Measurements from ENCODE around the gene PRKD2. TPM values are rescaled to one million over a fixed set of nuclear protein-coding genes. Genes with fewer than 3 reads are reported as not detected.
"Not testable (repeated sequence)": the region's sequence is repeated elsewhere in the genome, so short reads cannot be mapped to it uniquely, and the experiment has no call there.

Gene PRKD2
- total RNA-seq, 4 donors from 2014 or later, result 52.6 to 120 (median 66.7) TPM

DNA sequence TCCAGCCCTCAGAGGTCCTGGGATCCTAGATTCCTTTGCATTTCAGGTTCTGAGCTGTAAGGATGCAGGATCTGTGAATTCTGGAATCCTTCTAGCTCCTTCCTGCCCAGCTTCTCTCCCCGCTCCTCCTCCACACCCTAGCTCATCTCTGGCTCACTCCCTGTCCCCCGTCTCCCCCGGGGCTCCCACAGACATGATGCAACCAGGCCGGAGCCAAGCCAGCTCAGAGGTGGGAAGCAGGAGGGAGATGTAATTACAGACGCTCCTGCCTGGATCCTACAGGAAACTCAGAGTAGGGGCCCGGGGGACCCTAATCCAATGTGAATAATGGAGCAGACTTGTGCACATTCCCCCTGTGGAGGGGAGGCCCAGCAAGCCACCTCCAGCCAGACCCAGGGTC lies 85.4 kb downstream of the PRKD2 start:
- no peak for TF ChIP-seq POLR2A (IDR thresholded peaks at IDR 0.05)
- TF ChIP-seq, protein P1, sequence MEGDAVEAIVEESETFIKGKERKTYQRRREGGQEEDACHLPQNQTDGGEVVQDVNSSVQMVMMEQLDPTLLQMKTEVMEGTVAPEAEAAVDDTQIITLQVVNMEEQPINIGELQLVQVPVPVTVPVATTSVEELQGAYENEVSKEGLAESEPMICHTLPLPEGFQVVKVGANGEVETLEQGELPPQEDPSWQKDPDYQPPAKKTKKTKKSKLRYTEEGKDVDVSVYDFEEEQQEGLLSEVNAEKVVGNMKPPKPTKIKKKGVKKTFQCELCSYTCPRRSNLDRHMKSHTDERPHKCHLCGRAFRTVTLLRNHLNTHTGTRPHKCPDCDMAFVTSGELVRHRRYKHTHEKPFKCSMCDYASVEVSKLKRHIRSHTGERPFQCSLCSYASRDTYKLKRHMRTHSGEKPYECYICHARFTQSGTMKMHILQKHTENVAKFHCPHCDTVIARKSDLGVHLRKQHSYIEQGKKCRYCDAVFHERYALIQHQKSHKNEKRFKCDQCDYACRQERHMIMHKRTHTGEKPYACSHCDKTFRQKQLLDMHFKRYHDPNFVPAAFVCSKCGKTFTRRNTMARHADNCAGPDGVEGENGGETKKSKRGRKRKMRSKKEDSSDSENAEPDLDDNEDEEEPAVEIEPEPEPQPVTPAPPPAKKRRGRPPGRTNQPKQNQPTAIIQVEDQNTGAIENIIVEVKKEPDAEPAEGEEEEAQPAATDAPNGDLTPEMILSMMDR (IDR thresholded peaks at IDR 0.05), result no peak
- intact Hi-C loops (cut with DNase I; ENCODE audit: low total_unique reads), result no loop called here
- WGBS, 2 donors, result 32 to 36% methylated on average over 6 of the region's 6 CpGs
- peak in 1 of 2 donors; percentile 92 for DNase-seq (ENCODE audit: low spot score in 2 of 2)
- H3K4me3 ChIP-seq (ENCODE audit: low read depth, poor library complexity, severe bottlenecking), result no peak overlapping the region

DNA sequence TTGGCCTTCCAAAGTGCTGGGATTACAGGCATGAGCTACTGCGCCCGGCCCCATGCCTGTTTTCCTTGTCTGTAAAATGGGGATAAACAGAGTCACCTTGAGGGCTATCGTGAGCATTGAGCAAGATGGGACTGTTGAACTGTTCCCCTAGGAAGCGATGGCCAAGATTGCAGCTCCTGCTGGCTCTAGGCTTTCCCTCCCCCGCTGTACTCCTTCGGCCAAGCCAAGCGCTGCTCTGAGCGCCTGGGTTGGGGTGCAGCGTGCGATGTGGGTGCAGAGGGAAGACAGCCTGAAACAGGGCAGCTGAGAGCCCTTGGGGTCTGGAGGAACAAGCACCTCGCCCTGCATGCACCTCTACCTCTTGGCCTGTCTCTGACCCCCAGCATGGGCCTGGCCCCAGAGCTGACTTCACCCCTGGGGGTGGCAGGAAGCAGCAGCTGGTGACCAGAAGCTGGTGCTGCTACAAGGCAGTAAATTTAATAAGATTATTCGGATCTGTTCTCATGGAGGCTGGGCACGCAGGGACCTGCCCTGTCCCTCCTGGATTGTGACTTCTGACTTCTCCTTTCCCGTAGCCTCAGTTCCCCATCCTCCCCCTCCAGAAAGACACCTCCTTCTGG lies 86.2 kb downstream of the PRKD2 start:
- 70 to 71% methylated on average over 12 to 14 of the region's 14 CpGs for WGBS, 2 donors
- no peak for DNase-seq (ENCODE audit: low spot score in 2 of 2)
- H3K4me3 ChIP-seq (ENCODE audit: low read depth, poor library complexity, severe bottlenecking), result no peak overlapping the region
- intact Hi-C loops (cut with DNase I; ENCODE audit: low total_unique reads), result no loop called here
- TF ChIP-seq, protein P1 (IDR thresholded peaks at IDR 0.05), result no peak
- TF ChIP-seq POLR2A (IDR thresholded peaks at IDR 0.05), result no peak

DNA sequence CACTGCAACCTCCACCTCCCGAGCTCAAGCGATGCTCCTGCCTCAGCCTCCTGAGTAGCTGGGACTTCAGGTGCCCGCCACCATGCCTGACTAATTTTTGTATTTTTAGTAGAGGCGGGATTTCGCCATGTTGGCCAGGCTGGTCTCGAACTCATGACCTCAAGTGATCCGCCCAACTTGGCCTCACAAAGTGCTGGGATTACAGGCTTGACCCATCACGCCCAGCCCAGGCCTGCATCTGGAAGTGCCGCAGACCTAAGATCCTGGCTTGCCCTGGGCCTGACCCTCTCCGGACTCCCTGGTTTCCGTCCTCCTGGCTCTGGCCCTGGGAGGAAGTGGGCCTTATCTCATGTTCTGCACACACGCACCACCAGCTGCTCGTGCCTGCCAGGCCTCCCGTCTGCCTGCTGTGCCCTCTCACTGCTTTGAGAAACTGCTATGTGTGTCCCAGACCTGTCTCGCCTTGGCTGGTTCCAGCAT lies 87.3 kb downstream of the PRKD2 start:
- TF ChIP-seq, protein P1 (IDR thresholded peaks at IDR 0.05), result no peak
- TF ChIP-seq POLR2A (IDR thresholded peaks at IDR 0.05), result no peak
- no peak overlapping the region for H3K4me3 ChIP-seq (ENCODE audit: low read depth, poor library complexity, severe bottlenecking)
- intact Hi-C loops (cut with DNase I; ENCODE audit: low total_unique reads), result no loop called here
- 85 to 89% methylated on average over 15 of the region's 15 CpGs for WGBS, 2 donors
- no peak for DNase-seq (ENCODE audit: low spot score in 2 of 2)

- intact Hi-C loops (cut with DNase I; ENCODE audit: low total_unique reads); DNase-seq (ENCODE audit: low spot score in 2 of 2); H3K4me3 ChIP-seq (ENCODE audit: low read depth, poor library complexity, severe bottlenecking): not testable (repeated sequence)
- WGBS, 2 donors, result 92 to 96% methylated on average over 7 of the region's 7 CpGs
These were observed 87.9 kb downstream of the PRKD2 start for GRCh38 chr19:46628970-46629369.

DNA sequence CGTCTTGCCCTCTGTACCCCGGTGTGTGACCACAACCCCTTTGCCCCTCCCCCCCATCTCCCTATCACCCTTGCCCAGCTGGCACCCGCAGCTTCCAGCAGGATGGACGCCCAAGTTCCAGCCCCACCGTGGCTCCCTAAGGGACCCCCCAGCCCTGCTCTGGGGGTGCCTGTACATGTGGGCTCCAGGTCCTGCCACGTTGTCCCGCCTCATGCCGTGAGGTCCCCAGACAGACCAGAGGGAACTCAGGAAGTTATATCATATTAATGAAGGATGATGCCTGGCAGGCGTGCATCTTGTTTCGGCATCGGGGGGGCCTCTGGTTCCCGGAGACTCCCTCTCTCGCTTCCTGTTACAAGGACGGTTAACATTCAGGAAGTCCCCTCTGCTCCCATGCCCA lies 90.5 kb downstream of the PRKD2 start:
- intact Hi-C loops (cut with DNase I; ENCODE audit: low total_unique reads), result no loop called here
- WGBS, 2 donors, result 56 to 61% methylated on average over 13 to 14 of the region's 14 CpGs
- H3K4me3 ChIP-seq (ENCODE audit: low read depth, poor library complexity, severe bottlenecking), result no peak overlapping the region
- TF ChIP-seq POLR2A (IDR thresholded peaks at IDR 0.05), result no peak
- TF ChIP-seq, protein P1 (IDR thresholded peaks at IDR 0.05), result no peak
- DNase-seq (ENCODE audit: low spot score in 2 of 2), result no peak

DNA sequence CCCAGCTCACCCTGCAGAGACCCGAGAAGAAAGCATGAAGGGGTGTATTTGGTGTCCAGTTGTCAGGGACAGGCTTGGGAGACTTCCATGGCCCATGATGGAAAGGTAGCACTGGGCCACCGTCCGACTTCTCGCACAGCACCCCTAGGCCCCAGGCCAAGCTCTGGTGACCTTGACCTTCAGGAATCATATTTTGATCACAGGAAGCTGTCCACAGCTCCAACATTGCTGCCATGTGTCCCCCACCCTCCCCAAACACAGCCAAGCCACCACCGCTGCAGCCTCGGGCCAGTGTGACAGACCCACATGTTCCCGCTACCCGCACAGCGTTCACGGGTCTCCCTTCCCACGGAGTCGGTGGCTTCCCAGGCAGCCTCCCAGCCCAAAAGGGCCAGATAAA lies 91.2 kb downstream of the PRKD2 start:
- H3K4me3 ChIP-seq (ENCODE audit: low read depth, poor library complexity, severe bottlenecking), result no peak overlapping the region
- intact Hi-C loops (cut with DNase I; ENCODE audit: low total_unique reads), result no loop called here
- WGBS, 2 donors, result 64 to 71% methylated on average over 9 to 12 of the region's 12 CpGs
- DNase-seq (ENCODE audit: low spot score in 2 of 2), result no peak
- no peak for TF ChIP-seq POLR2A (IDR thresholded peaks at IDR 0.05)
- TF ChIP-seq, protein P1 (IDR thresholded peaks at IDR 0.05), result no peak
